Measurements from ENCODE around the gene TEX13C.

- TF ChIP-seq CTCF (conservative IDR thresholded peaks at IDR 0.05): no peak
- TF ChIP-seq EZH2 (IDR thresholded peaks at IDR 0.05; ENCODE audit: low read depth): no peak
These were observed 28.5 kb upstream of the TEX13C start for GRCh38 chrX:125291124-125291523.

Data from PC-9 (cell line).